Measurements from ENCODE around the gene TMEM255A.

DNA sequence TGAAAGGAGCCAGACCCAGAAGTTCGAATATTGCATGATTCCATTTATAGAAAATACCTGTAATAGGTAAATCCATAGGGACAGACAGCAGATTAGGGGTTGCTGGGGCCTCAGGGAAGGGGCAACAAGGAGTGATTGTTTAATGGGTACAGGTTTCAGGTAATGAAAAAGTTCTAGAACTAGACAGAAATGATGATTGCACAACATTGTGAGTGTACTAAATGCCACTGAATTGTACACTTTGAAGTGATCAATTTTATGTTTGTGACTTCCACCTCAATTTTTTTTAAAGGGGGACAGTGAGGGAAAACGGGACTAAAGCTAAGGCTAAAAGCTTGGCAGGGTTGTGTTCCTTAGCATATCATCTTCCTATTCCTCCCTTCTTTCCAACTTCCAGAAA lies 37.1 kb downstream of the TMEM255A start:
- TF ChIP-seq CTCF (IDR thresholded peaks at IDR 0.05 in 4 of 5, conservative IDR thresholded peaks at IDR 0.05 in 1 of 5) (no peak), POLR2A (IDR thresholded peaks at IDR 0.05) (no peak)

Measured in gastrocnemius medialis (tissue), 4 donors.